Activated naive CD4-positive, alpha-beta T cell (primary cell): ENCODE measurements around the gene AP2S1.
"Not testable (repeated sequence)": the region's sequence is repeated elsewhere in the genome, so short reads cannot be mapped to it uniquely, and the experiment has no call there.

Experiments
- DNase-seq, 4 experiments: peaks; one replicate each; lab custom pipeline; 2025; lab: John Stamatoyannopoulos, UW

The AP2S1 gene

GRCh38 chr19:46867170-46867569 lies 16.5 kb upstream of the AP2S1 start:
- DNase-seq = no peak

DNA sequence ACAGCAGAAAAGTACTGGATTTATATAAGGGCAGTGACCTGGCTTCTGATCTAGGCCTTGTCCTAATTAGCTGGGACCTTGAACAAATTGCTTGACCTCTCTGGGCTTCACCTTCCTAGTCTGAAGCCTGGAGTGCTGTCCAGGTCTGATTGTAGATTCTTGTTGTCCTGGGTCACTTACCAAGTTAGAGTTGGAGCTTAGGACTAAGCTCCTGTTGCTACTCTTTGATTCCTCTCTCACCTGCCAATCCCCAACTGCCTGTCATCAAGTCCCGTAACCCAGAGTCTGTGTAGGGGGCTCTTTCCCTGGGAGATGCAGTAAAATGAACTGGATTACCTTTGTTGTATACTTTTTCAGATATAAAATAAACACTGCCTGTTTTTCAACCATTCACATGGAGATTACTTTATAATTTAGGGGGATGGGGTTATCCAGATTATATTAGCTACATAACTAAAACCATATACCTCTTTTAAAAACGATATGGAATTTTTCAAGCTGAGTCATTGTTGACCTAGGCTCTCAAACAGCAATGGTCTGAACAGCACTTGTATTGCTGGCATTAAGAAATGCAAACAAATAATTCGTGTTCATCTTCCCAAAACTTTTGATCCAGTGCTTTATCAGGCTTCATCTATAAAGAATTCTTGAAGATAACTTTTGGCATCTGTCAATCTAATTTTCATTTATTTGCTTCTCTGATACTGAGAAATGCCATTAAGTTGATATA lies 15.9 kb upstream of the AP2S1 start:
- DNase-seq = no peak

DNA sequence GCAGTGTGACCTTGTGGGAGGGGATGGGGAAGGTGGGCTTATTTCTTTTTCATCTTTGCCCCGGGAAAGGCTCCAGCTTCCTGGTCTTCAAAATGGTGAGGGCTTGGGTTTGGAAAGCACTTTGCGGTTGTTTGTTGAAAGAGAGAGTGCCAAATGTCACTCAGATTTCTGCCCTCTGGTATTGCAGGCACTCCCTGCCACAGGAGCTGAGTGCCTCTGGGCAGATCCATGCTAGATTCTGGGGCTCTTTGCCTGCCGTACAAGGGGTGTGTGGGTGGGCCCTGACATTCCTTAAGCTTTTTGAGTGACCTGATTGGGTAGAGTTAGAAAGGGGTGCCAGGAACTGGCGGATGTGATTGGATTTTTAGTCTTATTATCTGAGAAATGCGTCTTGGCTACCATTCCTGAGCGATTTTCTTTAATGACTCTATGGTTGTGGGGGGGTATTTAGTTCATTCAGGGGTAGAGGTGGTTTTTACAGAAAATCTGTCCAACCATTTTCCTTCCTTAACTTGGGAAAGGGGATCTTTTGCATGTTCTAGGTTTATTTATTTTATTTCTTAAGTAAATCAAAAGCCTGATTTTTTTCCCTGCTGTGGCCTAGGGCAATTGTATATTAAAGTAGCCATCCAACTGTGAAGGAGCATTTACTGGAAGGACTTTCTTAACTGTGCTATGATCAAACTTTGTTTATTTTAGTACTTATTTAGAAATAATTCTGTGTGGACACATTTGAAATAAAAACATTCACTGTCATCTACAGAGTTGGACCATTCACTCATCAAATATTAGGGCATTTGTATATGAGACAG lies 13.4 kb upstream of the AP2S1 start:
- DNase-seq = no peak

GRCh38 chr19:46862974-46863632 lies 12.5 kb upstream of the AP2S1 start:
- no peak for DNase-seq

DNA sequence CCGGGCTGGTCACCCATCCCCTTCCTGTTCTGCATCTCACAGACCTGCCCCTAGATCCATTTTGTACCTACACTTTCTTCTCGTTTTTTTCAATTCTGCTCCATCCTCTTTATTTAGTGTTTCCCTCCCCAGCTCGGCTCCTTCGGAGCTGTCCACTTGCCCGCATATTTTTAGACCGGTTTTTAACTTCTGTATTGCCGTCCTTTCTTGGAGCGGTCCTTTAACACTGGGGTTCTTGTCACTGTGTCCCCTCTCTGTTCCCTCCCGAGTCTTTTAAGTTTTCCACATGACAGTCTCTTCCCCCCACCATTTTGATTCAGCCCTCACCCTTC lies 11.8 kb upstream of the AP2S1 start:
- DNase-seq = no peak

GRCh38 chr19:46861691-46862502 lies 11.3 kb upstream of the AP2S1 start:
- no peak for DNase-seq

GRCh38 chr19:46860846-46861690 lies 10.4 kb upstream of the AP2S1 start, which contains the start of gene ARHGAP35:
Gene ARHGAP35, plus strand, starts transcription at chr19:46860997. Its CDS starts 57,679 bp downstream, at chr19:46918676.
- DNase-seq = peak in 1 of 4 experiments; percentile 85

DNA sequence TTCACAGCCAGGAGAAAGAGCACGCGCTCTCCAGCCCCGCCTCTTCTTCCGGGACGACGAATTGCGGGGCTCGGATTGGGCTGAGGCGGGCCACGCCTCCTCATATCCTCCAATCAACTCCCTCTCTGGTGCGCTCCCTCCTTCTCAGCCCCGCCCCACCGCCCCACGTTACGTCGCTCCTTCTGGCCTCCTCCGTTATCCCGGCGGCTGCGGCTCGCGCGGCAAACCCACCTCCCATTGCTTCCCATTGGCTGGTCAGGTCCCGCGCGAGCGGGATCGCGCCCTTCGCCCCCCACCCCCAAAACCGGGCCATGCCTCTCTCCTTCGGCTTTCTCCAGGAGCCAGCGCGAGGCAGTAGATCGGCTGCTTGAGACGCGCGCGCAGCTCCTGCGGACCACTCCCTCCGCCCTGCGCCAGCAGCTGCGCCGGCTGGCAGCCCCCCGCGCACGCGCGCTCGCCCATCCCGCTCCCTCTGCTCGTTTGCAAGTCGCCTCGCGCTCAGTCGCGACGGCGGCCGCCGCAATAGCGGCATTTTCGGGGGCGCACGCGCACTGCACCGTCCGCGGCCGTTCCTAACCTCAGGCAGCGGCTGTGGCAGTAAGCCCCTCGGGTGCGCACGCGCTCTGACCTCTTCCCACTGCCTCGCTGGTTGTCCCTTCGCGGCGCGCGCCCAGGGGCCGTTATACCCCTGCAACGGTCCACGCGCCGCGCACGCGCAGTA lies 9.6 kb upstream of the AP2S1 start:
- DNase-seq = peak; percentile 85 to 90 (median 86)

- no peak for DNase-seq
Observed at GRCh38 chr19:46859637-46860124, 9.0 kb upstream of the AP2S1 start.

GRCh38 chr19:46856062-46857022 lies 5.7 kb upstream of the AP2S1 start:
- peak; percentile 64 to 87 (median 78) for DNase-seq

- not testable (repeated sequence) for DNase-seq
Observed at GRCh38 chr19:46854698-46855097, 4.1 kb upstream of the AP2S1 start.

- no peak for DNase-seq
Observed at GRCh38 chr19:46852830-46853229, 2.2 kb upstream of the AP2S1 start.

- DNase-seq = no peak
Observed at GRCh38 chr19:46849610-46850009, 1.0 kb downstream of the AP2S1 start.

DNA sequence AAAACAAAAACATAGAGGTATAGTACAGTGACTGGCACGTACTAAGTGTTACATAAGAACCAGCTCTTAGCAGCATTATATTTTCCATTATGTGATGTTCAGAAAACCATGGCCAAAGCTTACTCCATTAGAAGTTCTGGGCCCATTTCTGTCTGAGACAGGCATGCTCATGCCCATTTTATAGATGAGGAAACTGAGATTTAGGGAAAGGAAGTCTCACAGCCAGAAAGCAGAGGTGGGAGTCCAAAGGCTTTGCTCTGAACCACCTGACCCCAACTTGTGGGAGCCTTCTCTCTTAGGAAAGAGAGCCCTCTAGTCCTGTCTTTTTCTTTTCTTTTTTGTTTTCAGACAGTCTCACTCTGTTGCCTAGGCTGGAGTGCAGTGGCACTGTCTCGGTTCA lies 2.3 kb downstream of the AP2S1 start:
- no peak for DNase-seq

DNA sequence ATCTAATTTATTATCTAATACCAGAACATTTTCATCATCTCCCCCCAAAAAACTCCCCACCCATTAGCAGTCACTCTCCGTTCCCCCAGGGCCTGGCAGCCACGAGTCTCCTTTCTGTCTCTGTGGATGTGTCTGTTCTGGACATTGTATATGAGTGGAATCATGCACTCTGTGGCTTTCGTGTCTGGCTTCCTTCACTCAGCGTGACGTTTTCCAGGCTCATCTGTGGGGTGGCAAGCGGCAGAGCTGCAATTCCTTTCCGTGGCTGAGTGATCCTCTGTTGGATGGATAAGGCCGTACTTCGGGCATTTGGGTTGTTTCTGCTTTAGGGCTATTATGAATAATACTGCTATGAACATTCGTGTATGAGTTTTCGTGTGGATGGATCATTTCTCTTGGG lies 3.1 kb downstream of the AP2S1 start:
- DNase-seq = no peak

- DNase-seq = no peak
Observed at GRCh38 chr19:46845959-46846459, 4.6 kb downstream of the AP2S1 start.

- DNase-seq = no peak
Observed at GRCh38 chr19:46844067-46844489, 6.6 kb downstream of the AP2S1 start.

DNA sequence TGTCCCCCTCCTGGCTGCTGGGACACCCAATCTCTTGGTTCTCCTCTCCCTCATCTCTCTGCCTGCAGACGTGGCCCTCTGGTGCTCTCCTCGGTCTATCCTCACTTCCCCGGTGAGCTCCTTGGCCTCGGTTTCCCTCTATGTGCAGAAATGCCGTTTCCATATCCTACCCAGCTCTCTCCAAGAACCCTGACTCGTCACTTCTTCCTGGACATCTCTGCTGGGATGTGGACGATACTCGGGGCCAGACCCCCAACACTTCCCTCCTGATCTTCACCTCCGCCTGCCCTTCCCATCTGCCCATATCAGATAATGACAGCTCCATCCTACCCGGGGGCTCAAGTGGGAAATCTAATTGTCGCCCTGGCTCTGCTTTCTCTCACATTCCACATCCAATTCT lies 7.9 kb downstream of the AP2S1 start:
- no peak for DNase-seq
